CD1c-positive myeloid dendritic cell (primary cell): ENCODE measurements around the gene CRACR2A.

ENCODE experiments used
- DNase-seq: peaks from one replicate; pipeline ENCODE4 v3.0.0-alpha.2; 2016; ENCODE audit errors: extremely low spot score

The CRACR2A gene

DNA sequence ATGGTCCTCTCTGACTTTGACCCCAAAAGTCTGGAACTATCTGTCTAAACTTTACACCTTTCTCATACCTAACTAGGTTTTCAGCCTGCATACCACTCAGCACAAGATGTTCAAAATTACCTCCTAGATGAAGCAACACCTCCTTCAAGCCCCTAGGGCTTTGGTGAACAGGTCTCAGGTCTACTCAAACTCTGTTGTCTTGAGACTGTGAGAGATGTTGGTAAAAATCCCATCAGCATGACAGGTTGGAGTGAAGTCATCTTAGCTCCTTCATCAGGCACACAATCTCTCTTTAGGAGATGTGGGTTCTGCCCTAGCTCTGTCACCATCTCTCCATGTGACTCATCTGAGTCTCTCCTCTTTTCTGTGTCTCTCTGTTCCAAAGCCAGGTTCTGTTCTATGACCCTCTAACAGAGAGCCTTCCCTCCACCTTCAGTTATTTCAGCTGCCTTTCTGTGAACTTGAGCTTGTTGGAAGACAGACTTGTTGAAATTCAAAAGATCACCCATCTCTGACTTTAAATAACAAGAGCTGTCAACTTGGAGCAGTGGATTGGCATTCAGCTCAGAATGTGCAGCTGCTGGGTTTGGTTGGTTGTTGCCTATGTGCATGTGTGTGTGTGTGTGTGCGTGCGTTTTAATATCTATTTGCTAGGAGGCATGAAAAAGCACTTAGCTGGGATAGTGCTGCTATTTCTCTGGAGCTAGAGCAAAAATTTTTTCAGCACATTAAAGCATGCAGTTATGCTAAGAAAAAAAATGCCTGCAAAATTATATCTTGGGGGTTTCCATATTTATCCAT is 130.7 kb downstream of the CRACR2A start:
- no peak for DNase-seq

- no peak for DNase-seq
These were observed 132.1 kb downstream of the CRACR2A start for GRCh38 chr12:3620856-3621255.

GRCh38 chr12:3617565-3617964 is 135.3 kb downstream of the CRACR2A start:
- no peak for DNase-seq

GRCh38 chr12:3615862-3616261 is 137.0 kb downstream of the CRACR2A start:
- DNase-seq = no peak

- DNase-seq = no peak
These were observed 138.0 kb downstream of the CRACR2A start for GRCh38 chr12:3614806-3615466.

DNA sequence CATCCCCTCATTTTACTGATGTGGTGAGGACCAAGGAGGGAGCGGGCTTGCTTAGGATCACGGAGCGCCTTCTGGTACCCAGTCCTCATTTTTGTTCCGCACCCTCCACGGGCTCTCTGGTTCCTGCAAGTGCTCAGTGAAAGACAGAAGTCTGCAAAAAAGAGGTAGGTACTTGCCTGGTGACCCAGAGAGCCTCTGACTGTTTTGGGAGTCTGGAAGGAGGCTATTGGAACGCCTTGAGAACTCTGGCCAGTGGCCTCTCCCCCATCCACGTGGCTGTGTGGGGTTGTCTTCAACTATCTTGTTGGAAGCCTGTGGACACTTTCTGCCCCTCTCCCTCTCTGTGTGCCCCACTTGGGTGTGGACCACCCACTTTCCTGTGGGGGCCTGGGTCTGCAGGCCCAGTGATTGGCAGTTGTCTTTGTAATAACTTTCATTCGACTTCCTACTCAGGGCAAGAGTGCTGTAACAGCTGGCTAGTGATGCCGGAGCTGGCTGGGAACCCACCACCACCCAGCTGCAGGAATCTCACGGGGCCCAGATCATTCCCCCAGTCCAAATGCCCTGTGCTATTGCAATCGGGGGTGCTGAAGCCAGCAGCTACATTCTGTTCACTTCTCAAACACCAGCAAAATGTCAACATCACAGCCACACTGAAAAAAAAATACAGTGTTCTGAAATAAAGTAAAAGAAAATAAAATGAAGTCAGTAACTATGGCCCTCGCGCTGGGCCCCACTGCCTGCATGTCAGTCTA is 139.1 kb downstream of the CRACR2A start:
- DNase-seq = no peak

DNA sequence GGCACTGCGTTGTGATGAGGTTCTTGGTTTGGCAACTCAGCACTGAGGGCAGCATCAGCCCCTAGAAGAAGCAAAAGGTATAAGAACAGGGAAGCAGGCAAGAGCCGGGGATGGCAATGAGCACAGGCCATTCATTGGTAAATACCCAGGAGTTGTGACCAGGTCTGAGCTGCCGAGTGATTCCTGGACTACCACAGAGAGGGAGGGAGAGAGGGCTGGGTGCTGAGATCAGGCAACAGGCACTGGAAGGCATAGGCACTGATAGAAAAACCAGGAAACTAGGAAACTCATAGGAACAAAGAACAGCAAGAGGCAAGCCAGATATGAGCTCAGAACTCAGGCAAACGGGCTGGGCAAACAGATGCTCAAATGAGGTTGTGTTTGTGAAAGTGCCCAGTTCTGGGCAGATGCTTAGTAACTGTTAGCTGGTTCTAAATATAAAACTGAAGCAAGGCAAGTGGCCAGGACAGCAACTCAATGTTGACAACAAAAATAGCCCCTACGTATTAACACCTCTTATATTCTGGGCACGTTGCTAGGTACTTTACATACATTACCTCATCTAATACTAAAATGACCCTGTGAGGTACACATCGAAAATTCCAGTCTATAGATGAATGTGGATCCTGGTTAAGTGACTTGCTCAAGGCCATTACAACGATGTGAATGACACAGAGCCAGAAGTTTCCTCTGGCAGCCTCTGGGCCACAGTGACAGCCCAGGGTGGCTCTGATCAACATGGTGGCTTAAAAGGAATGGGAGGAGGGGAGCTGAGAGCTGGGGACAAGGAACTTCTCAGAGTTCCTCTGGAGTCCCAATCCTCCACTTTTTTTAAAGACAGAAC is 140.8 kb downstream of the CRACR2A start:
- no peak for DNase-seq

- DNase-seq = no peak
These were observed 145.1 kb downstream of the CRACR2A start for GRCh38 chr12:3607821-3608220.

- no peak for DNase-seq
These were observed 145.7 kb downstream of the CRACR2A start for GRCh38 chr12:3607039-3607720.

DNA sequence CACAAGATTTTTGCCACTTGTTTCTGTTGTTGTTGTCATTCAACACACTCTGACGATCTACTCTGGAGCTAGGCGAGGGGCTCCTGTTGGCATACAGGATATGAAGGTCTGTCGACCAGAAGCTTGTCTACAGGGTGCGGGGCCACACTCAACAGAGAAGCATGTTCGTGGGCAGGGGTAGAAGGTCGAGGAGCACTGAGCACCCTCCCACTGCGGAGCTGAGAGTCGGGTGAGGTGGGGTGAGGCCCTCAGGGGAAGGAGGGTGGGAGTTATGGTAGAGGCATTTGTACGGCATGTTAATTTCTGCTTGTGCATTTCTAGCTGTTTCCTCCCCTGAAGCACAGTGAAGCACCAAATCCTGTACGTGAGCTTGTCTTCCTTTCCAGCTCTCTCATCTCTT is 146.8 kb downstream of the CRACR2A start:
- no peak for DNase-seq

DNA sequence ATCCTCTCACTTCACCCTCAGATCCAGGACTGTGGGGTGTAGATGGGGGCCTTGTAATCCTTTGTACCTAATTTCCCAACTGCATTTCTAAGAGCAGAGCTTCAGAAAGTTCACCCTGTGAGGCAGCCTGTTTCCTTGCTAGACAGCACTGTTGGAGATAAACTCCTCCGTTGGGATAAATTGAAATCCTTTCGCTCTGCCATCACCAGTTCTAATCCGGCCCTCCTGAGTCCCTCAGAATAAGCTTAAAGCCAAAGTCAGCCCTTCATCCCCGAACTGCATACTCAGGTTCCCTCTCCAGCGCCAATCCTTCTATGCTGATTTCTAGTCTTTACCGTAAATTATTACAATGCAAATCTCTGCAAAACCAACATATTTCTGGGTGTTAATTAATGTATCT is 147.2 kb downstream of the CRACR2A start:
- DNase-seq = no peak

- DNase-seq = no peak
These were observed 147.9 kb downstream of the CRACR2A start for GRCh38 chr12:3604748-3605586.

DNA sequence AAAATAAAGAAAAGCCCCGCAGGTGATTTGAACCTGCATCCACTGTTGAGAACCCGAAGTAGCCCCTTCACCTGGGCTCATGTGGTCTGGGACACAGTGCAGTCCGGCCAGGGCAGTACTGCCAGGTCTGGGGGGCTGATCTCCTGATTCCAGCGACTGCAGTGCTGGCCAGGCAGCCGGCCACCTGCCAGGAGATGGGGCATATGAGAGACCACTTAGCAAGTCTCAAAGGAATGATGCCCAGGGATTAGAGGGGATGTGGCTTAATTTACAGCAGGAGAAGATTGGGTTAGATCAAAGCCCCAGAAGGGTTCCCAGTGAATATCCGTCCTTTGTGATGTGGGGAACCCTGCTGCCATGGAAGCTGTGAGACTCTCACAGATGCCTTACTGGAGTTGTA is 148.6 kb downstream of the CRACR2A start:
- no peak for DNase-seq

DNA sequence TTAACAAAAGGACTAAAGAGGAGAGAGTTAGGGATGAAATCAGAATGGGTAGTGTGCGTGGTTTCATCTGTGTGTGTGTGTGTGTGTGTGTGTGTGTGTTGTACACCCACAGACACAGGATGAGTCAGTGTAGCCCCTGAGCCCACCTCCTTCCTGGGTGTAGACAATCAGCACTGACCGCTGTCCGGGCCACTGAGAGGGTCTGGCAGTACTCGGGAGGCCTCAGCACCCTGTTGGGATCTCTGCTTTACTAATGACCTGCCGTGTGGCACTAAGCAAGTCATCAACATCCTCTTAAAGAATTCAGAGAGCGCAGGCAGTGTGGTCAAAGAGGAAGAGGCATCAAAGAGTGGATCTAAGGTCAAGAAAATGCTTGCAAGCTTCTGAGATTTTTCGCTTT is 149.3 kb downstream of the CRACR2A start:
- DNase-seq = no peak

- no peak for DNase-seq
These were observed 150.4 kb downstream of the CRACR2A start for GRCh38 chr12:3602488-3602887.

DNA sequence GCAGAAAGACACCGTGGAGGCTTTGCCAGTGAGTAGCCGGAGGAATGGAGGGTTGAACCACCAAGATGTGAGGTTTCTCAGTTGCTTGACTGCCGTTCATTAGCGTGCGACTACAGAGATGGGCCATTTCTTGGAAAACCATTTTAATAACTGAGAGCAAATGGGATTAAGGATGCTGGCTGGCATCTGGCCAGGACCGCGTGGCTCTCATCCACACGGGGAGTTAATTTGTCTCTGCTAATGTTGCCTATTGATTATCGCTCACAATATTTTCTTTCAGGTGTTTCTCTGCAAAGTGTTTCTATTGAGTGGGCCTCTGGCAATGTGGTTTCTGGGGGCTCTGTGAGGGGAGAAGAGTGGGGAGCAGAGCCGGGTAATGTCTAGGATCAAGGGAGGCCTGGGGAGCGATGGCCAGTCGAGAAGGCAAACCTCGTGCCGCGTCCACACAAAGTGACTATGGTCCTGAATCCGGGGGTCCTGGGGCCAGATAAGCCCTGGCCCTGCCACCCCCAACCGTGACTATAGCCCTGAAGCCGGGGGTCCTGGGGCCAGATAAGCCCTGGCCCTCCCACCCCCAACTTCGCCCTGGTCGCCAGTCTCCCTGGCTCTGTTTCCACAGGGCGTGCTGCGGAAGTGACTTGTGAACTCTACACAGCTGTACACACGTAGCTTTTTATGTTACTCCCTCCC is 151.3 kb downstream of the CRACR2A start:
- DNase-seq = no peak

GRCh38 chr12:3600951-3601350 is 152.0 kb downstream of the CRACR2A start:
- no peak for DNase-seq

GRCh38 chr12:3600039-3600720 is 152.7 kb downstream of the CRACR2A start:
- no peak for DNase-seq
